Fibroblast of gingiva (primary cell): ENCODE data around the gene ZNF236.

Experiments used
- DNase-seq: peaks from one replicate; pipeline ENCODE4 v3.0.0-alpha.2; 2011; ENCODE audit warnings: low read depth

The ZNF236 gene

DNA sequence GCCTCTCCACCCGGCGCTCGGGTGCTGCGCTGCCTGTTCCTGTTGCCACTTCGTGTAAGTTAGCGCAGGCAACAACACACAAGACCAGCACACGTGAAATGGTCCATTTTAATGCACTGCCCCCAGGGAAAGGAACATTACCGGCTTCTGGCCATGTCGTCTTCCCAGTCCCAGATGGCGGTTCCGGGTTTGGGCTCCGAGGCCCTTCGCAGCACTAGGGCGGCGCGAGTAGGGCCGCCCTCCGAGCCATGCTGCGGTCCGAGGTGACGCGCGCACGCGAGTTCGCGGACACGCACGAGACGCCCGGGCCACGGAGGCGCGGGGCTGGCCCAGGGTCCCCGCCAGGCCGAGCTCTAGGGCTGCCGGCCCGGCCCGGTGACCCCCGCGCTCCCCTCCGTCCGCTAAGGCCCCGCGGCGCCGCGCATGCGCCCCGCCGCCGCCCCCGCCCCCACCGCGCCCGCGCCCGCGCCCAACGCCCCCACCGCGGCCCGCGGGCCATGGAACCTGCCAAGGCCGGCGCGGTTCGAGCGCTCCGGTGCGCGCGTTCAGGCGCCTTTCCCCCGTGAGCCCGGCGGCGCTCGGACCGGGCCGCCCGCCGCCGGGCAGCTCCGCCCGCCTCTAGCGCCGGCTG lies 367 bp upstream of the ZNF236 start:
- peak; percentile 53 for DNase-seq

DNA sequence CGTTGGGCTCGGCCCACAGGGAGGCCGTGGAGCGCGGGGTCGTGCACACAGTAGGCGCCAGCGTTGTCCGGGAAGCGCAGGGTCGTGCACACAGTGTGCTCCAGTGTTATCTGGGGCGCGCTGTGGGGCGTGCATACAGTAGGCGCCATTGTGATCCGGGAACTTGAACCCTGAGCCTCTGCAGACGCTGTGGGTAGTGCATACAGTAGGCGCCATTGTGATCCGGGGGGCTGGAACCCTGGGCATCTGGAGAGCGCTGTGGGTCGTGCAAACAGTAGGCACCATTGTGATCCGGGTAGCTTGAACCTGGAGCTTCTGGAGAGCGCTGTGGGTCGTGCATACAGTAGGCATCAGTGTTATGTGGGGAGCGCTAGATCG lies 793 bp downstream of the ZNF236 start:
- DNase-seq = no peak

DNA sequence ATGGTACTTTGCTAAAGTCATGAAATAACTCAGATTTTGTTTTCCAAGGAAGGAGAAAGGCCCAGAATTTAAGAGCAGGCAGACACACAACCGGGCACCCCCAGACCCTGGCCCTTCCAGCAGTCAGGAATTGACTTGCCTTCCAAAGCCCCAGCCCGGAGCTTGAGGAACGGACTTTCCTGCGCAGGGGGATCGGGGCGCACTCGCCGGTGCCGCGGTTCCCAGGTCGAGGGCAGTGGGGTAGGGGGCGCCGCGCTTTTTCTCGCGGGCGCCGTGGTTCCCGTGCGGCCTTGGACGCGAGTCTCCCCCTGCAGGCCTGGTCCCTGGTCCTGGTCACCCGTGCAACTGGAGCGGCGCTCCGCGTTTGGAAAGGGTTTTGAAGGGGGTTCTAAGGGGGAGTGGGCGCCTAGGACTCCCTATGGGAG lies 1.2 kb downstream of the ZNF236 start:
- no peak for DNase-seq

DNA sequence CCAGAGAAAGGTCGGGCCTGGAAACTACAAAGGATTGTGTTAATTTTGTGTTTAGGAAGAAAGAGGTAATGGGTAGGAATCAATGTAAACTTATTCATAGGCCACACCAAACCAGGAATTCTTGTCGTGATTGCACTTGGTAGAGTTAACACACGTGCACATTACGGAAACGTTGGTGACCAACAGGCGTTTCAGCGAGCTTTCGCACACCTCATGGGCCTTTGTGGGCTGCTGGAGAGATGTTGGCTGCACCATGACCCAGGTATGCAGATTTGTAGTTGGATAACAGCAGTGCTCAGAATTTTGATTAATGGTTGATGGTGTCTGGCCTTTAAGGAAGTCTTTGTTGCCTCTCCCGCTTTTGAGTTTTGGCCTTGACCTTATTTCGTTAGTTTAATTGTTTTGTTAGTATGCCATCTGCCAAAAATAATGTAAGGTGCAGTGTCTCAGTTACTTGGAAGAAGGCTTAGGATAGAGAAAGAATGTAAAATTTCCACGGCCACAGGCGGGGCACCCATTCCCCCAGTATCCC lies 1.9 kb downstream of the ZNF236 start:
- DNase-seq = no peak

DNA sequence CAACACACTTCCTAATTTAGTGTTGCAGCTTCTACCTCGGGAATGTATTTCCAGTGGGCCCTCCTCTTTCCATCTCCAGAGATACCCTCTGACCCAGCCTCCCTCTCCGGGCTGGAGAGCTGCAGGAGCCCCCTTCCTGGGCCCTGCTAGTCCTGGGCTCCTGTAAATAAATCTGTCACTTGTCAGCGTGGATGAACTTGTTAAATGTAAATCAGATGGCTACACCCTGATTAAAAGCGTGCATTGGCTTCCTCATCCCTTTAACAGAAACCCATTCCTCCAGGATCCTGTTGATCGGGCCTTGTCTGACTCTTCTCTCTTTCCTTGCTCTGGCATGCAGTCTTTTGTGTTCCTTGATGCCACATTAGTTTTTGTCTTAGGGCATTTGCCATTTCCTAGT lies 2.4 kb downstream of the ZNF236 start:
- no peak for DNase-seq

DNA sequence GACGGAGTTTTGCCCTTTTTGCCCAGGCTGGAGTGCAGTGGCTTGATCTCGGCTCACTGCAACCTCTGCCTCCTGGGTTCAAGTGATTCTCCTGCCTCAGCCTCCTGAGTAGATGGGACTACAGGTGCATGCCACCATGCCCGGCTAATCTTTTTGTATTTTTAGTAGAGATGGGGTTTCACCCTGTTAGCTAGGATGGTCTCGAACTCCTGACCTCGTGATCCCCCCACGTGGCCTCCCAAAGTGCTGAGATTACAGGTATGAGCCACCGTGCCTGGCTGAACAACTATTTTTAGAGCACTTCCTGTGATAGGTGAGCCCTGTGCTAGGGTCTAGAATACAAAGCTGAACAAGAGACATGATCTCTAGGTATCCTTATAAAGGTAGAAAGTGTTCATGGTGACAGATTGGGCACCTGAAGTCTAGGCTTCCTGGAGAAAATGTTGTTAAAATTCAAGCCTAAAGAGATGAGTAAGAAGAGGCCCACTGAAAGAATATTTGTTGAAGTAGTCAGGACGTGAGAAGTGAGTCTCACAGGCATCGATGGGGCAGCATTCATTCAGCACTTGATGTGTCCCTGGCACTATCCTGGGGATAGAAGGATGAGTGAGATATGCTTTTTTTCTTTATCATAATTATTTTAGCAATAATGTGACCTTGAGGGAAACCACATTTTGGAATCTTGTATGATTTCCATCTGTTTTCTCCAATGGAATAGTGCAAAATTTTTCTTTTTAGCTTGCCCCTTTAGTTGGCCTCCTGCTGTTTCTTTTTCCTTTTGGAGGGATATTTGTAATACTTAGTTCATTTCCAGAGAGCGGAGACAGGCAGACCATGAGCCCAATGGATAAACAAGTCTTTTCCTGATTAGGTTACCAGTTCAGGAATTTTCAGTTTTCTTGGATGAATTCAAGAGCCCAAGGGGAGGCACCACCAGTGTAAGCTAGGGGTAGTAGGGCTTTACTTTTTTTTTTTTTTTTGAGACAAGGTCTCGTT lies 5.1 kb downstream of the ZNF236 start:
- no peak for DNase-seq

DNA sequence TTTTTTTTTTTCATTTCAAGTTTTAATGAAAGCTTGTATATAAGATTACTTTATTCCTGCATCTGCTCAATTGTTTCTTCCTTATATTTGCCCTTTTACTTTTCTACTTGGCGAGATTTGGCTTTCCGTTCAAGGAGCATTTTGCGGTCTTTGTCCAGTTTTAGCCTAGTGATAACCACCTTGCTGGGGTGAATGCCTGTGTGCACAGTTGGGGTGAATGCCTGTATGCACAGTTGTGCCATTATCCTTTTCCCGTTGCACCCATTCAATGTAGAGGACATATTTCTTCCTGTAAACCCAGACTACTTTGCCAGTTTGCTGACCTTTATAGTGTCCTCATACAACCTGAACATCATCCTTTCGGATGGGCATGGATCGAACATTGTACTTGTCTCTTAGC lies 12.0 kb downstream of the ZNF236 start:
- no peak for DNase-seq

DNA sequence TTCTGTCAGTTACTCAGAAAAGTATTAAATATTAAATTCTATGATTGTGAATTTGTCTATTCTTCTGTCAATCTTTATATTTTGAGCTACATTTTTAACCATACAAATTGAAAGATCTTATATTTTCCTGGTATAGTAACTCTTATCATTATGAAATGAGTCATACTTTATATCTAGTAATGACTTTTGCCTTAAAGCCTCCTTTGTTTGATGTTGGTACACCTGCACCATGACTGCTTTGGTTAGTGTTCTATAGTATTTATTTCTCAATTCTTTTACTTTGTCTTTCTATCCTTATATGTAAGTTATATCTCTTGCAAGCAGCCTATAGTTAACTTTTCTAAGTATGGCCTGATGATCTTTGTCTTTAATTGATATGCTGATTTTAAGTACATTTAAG lies 13.0 kb downstream of the ZNF236 start:
- no peak for DNase-seq

DNA sequence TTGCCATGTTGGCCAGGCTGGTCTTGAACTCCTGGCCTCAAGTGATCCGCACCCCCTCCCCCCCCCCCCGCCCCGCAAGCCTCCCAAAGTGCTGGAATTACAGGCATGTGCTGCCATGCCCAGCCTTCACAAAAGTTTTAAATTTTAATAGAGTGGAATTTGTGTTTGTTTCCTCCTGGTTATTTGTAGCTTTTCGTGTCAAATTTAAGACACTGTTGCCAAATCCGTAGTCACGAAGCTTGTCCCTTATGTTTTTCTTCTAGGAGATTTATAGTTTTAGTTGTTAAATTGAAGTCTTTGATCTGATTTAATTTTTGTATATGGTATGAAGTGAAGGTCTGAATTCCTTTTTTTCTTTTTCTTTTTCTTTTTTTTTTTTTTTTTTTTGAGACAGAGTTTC lies 14.7 kb downstream of the ZNF236 start:
- DNase-seq = no peak

DNA sequence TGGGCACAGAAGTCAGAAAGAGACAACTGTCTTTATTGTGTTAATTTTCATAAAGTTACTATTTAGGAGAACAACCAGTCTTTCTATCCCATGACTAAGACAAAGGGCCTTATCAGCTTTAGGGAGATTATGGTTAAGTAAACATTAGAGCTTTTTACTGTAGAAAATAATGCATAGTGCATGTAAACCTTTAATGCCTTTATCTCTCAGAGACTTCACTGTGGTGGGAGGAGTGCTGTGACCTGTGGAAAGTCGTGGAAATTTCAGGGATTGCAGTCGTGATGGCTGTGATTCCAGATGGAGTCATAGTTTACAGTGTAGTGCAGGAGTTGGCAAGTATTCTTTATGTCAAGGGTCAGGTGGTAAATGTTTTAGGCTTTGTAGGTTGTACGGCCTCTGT lies 15.8 kb downstream of the ZNF236 start:
- no peak for DNase-seq

DNA sequence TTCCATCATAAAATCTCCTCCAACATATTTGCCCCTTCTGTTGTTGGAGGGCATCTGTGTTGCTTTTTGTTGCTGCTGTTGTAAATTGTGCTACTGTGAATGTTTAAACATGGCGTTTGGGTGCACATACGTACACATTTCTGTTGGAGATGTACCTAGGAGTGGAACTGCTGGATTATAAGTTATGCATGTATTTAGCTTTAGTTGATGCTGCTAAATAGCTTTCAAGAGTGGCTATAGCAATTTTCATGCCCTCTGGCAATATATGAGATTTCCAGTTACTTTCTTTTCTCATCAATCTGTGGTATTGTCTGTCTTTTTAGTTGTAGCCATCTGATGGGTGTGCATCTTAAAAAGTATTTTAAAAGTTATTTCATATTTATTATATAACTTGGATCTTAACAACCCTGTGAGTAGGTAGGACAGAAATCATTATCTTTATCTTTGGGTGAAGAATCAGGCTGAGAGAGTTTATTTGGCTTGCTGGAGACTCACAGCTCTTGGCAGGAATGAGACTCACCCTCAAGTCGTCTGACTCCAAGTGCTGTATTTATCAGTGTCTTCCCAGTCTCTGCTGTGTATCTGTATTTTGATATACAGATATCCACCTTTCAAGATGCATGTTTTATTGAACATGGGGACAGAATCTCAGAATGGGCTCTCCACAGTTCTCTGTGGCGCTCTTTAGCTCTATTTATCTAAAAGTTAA lies 16.9 kb downstream of the ZNF236 start:
- DNase-seq = no peak

DNA sequence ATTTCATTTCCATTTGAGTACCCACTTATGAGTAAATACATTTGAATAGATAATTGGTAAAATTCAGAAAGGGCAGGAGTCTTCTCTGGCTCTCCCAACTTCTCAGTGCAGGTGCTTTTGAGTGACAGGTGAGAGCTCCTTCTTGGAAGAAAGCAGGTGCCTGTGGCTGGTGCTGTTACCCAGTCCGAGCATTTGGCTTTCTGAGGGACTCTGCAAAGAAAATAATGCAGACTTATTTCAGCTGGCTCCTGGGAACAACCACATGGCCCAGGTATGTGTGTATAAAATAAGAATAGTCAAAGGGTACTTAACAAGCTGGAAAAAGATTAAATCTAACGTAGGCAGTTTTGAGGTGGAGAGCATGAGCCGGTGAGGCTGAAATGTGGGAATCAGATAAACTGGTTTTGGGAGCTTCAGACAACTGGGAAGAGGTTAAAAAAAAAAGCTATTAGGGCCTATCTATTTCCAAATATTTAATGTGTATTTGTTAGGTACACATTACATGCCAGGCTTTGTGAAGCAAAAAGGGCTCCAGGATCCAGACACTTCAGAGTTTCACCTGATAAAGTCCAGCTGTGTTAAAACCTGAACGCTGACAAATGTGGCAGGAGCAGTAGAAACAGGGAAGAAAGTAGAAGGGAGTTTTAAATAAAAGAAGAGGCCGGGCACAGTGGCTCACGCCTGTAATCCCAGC lies 20.6 kb downstream of the ZNF236 start:
- DNase-seq = no peak

DNA sequence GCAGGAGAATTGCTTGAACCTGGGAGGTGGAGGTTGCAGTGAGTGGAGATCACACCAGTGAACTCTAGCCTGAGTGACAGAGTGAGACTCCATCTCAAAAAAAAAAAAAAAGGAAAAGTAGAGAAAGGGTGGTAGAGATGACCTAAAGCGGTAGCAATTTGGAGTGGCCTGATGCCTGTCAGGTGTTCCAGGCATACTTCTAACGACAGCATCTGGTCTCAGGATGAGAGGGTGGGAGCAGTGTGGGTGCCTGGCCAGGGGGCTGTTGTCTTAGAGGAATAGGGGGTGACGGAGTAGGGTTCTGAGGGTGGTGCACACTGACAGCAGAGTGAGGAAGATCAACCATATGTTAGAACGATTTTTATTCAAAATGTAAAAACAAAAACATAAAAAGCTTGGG lies 21.8 kb downstream of the ZNF236 start:
- no peak for DNase-seq

DNA sequence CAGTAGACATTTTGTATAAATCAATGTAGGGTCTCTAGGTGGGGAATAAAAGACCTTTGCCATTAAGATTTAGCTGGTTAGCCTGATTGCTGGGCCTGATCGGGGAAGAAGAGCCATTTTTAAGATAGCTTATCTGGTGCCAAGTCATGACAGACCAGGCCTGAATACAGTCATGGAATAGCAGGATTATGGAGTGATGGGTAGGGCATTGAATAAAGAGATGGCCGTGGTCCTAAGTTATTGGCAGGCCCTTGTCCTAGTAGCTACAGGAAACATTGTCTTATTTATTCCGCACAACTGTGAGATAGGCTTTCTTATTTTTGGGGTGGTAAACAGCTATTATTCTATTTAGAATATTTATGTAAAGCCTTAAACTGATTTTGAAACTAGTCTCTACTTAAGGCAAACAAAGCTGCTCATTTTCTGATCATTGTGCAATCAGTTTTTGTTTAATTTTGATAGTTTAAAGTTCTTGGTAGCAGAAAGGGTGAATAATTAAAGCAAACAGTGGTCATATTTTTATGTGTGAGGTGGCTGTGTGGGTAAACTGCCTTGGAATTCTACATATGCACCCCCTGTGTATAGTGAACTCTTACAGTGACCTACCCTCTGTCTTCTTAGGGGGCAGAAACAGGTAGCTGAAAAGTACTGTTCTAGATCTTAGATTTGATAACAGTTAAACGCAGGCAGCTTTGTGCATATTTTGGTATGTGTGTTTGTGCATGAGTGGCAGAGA lies 22.6 kb downstream of the ZNF236 start:
- DNase-seq = no peak

DNA sequence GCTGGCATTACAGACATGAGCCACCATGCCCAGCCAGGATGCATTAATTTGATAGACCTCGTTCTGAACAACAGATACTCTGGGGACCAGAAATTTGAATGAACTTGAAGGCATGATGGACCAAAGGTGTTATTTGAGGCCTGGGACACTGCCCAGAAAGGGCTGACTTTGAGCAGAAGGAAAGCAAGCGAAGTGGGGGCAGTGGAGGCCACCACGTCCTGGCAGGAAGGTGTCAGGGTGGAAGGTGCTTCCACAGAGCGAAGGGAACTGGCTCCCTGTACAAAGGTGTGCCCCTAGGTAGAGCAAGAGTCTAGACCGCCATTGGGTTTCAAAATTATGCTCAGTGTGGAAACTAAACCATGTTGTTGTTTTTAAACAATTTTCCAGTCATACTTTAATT lies 23.9 kb downstream of the ZNF236 start:
- DNase-seq = no peak

DNA sequence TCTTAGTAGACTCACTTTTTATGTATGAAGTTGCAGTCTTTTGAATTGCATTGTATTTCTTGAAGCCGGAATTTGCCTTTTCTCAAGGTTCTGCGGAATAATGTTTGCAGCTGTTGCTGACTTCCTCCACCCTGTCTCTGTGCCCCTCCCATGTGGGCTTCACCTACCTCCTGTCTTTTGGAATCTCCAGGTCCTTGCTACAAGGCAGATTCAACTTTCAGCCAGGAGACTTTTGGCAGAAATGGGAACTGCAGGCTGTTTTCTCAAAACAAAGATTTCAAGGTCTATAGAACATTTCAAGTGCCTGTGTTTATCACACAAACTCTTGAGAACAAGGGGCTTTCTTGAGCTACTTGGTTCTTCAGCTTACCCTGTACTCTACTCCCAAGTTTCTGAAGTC lies 25.6 kb downstream of the ZNF236 start:
- DNase-seq = no peak

DNA sequence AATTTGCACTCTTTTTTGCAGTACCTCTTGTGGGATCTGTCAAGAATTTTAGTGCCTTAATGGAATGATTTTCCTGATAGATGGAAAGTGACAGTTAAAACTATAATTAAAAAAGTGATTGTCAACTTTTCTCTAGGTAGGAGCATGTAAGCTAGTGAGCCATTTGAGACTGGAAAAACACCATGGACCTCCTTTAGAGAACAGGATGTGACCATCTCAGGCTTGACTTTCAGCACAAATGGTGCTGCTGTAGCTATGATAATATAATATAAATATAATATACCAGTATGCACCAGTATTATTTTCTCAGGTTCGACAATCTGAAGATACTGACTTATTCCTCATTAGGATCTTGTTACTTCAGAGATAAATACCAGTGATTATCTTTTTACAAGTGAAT lies 27.8 kb downstream of the ZNF236 start:
- DNase-seq = no peak

DNA sequence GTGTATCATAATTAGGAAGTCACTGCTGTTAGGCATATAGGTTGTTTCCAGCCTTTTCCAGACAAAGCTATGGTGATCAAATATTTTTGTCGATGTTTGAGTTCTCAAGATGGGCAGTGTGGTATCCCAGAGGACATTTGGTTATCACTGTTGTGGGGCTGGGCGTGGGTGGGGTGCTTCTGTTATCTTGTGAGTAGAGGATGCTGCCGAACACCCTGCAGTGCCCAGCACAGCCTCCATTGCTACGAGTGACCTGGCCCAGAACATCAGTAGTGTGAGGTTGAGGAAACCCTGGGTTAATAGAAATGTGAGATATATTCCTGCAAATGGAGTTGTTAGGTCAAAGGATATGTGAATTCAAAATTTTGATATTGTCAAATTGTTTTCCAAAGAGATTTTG lies 33.2 kb downstream of the ZNF236 start:
- no peak for DNase-seq

DNA sequence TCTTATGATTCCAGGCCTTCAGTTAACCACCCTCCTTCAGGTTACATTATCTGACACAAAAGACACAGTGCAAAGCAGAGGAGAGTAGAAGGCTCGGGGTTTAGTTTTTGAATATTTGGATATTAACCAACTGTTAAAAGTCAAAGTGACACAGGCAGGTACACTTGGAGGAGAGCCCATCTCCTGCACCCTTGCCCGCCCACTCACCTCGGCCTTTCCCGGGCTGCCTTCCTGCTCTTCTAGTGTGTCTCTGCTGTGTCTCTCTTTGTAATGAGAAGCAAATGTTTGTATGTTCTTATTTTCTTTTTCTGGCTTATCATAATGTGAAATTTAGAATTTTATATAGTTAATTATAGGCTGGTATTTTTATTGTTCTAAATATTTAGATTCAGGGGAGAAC lies 35.1 kb downstream of the ZNF236 start:
- DNase-seq = no peak

DNA sequence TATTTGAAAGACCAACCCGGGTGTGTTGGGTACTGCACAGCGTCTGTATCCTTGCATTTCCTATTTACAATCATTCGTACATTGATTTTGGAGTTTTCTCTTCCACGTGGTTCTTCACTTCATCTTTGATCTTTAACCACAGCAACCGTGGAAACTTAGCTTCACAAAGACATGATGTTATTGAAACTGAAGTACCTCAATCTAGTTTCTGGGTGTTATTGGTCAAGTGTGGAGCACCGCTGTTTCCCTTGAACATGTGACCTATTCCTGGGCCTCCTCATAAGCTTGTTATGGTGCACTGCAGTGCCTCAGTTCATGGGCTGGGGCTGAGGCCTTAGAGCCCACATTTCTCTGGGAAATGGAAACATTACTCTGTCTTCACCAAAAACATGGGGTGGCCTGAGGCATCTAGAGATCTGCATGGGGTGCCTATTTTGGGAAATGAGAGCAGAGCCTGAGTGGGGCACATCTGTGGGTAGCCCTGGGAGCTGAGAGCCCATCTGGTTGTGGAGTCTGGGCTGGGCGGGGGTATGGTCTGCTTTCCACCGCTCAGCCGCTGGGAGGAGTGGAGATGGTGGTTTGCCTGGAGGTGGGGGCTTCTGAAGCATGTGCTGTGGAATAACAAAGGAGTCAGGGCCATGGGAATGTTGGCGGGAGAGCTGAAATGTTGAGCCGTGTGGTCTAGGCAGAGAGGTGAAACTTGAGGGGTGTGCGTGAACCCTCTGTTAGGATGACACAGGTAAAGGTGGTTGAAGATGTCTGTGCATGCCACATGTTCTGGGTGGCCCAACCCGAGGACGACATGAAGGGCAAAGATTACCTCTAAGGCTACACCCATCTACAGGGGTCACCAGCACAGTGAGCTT lies 37.4 kb downstream of the ZNF236 start:
- no peak for DNase-seq
